Thyroid gland (tissue), 4 donors: ENCODE data around the gene POFUT2. TPM values are rescaled to one million over a fixed set of nuclear protein-coding genes. Genes with fewer than 3 reads are reported as not detected.
A peak's percentile ranks its signal among the peaks of the same experiment; 100 is the strongest.
"Not testable (repeated sequence)": the region's sequence is repeated elsewhere in the genome, so short reads cannot be mapped to it uniquely, and the experiment has no call there.

ENCODE experiments used
- DNase-seq, 2 donors: peaks; one replicate each; pipeline ENCODE4 v3.0.0-alpha.2; 2019
- H3K27ac ChIP-seq, 3 donors: fragments of 200-600 bp; sonication (generic); 1 replicate in 2 of 3; 2 replicates in 1 of 3; pipeline ENCODE4 v1.5.1; 2016 to 2019; ENCODE audit warnings: mild to moderate bottlenecking in 1 of 3, moderate library complexity in 1 of 3
- H3K27me3 ChIP-seq: fragments of 200-600 bp; sonication (generic); one replicate; pipeline ENCODE4 v1.5.1; 2019
- H3K36me3 ChIP-seq, 2 donors: fragments of 200-600 bp; sonication (generic); one replicate each; pipeline ENCODE4 v1.5.1; 2016 to 2019
- H3K4me1 ChIP-seq, 2 donors: fragments of 200-600 bp; sonication (generic); one replicate each; pipeline ENCODE4 v1.5.1; 2017 to 2019
- H3K4me3 ChIP-seq, 3 donors: fragments of 200-600 bp; sonication (generic); replicated peaks in 1 of 3; 1 replicate in 2 of 3; 2 replicates in 1 of 3; pipeline ENCODE4 v1.5.1; 2016; ENCODE audit warnings: mild to moderate bottlenecking in 1 of 3
- H3K9me3 ChIP-seq: fragments of 200-600 bp; sonication (generic); one replicate; pipeline ENCODE4 v1.5.1; 2017
- POLR2A ChIP-seq, 2 donors: fragments of 450-650 bp; IDR thresholded peaks; one replicate each; pipeline ENCODE4 v1.6.1; 2017; ENCODE audit warnings: antibody characterized with exemption in 2 of 2, mild to moderate bottlenecking in 2 of 2, moderate library complexity in 1 of 2
- WGBS, 2 donors: methylation state at CpG; one replicate each; pipeline ENCODE4 v1.1.5; 2017; 5-methylcytosine and 5-hydroxymethylcytosine counted together
- intact Hi-C: fragments of 100-400 bp; cut with DNase I; formaldehyde crosslinking; loops from one replicate; pipeline ENCODE4 v1.15.1; 2023
- total RNA-seq, 4 donors: library from RNA; depleted of rRNA; stranded (reverse); fragments of >200 nt; gene quantifications; one replicate each; pipeline ENCODE4 v1.2.3, GENCODE V29; 2016
- TF ChIP-seq, protein P1 (sequence below), 6 experiments: fragments of 200-600 bp in 3 of 6; fragments of 450-650 bp in 3 of 6; sonication (generic) in 3 of 6; IDR thresholded peaks; one replicate each; pipeline ENCODE4 v1.5.1; 2016 to 2019; ENCODE audit warnings: antibody characterized with exemption in 6 of 6, mild to moderate bottlenecking in 2 of 6, inconsistent platforms in 1 of 6, moderate library complexity in 1 of 6

Gene POFUT2
- total RNA-seq, 4 donors from 2014 or later = 20.2 to 52.2 (median 40.5) TPM

DNA sequence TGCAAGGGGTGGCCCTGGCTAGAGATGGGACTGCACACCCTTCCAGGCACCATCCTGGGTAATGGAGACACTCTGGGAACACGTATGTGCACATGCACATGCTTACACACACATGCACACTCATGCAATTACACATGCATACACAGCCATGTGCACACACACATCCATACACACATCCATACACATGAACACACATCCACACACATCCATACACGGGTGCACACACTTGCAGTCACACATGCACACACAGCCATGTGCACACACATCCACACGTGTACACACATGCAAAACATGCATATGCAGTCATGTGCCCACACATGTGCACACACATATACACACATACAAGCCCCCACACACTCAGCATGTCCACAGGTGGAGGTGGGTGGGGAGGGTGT lies 22.3 kb upstream of the POFUT2 start:
- peak in 1 of 2 donors; percentile 1 for DNase-seq

DNA sequence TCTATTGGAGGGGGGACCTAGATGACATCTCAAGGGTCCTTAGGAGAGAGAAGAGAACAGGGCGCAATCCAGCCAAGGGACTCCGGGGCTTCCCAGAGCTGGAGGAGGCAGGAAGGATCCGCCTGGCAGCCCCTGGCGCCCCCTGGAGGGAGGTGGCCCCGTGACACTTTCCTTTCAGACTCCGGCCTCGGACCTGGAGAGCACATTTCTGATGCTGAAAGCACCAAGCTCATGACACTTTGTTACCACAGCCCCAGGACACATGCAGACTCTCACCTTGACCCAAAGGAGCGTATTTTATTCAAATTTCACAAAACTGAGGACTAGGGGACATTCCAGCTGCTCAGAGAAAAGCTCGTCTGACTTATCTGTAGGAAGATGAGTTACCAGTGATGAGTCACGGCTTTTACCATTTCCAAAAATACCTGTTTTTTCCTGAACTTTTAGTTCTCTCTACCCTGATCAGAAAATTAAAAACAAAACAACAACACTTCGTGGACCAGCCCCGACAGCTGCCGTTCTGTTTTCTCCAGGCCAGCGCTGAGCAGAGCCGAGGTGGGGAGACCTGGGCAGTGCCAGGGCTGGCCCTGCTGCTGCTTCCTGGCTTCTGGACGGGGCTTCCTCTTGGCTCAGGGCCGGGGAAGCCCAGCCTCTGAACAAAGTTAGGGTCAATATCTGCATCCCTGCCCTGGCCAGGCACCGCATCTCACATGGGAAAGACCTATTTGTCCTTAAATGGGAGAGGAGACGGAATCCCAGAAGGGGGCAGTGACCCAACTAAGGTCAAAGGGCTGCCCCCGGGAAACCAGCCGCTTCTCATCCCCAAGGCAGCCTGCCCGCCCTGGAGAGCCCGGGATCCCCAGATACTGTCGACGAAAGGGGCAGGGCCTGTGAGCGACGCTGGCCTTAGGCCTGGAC lies 21.6 kb upstream of the POFUT2 start:
- H3K27me3 ChIP-seq = no peaks in the 10 kb centered on the region
- TF ChIP-seq, protein P1, sequence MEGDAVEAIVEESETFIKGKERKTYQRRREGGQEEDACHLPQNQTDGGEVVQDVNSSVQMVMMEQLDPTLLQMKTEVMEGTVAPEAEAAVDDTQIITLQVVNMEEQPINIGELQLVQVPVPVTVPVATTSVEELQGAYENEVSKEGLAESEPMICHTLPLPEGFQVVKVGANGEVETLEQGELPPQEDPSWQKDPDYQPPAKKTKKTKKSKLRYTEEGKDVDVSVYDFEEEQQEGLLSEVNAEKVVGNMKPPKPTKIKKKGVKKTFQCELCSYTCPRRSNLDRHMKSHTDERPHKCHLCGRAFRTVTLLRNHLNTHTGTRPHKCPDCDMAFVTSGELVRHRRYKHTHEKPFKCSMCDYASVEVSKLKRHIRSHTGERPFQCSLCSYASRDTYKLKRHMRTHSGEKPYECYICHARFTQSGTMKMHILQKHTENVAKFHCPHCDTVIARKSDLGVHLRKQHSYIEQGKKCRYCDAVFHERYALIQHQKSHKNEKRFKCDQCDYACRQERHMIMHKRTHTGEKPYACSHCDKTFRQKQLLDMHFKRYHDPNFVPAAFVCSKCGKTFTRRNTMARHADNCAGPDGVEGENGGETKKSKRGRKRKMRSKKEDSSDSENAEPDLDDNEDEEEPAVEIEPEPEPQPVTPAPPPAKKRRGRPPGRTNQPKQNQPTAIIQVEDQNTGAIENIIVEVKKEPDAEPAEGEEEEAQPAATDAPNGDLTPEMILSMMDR (IDR thresholded peaks at IDR 0.05) = peak in 5 of 6 experiments; percentile 9 to 50 (median 32)
- no peak for TF ChIP-seq POLR2A (IDR thresholded peaks at IDR 0.05)
- peaks cover 17 to 40% of the 10 kb centered on the region in 2 donors for H3K4me1 ChIP-seq
- peak; percentile 2 to 43 for DNase-seq
- no peak overlapping the region for H3K4me3 ChIP-seq
- H3K9me3 ChIP-seq = no peaks in the 10 kb centered on the region
- no peaks in the 10 kb centered on the region for H3K36me3 ChIP-seq
- peak overlapping the region; percentile 65 to 77 (median 73) for H3K27ac ChIP-seq
- intact Hi-C loops = no loop called here
- 73 to 74% methylated on average over 21 to 26 of the region's 27 CpGs for WGBS, 2 donors

More for the DNA sequence above, 22.3 kb upstream of the POFUT2 start:
- Histone ChIP-seq H3K4me3 (no peak overlapping the region), H3K4me1 (peaks cover 17 to 37% of the 10 kb centered on the region in 2 donors), H3K9me3 (no peaks in the 10 kb centered on the region), H3K27me3 (no peaks in the 10 kb centered on the region), H3K36me3 (no peaks in the 10 kb centered on the region), H3K27ac (peak overlapping the region in 1 of 3 donors; percentile 77)
- 84 to 93% methylated on average over 3 of the region's 3 CpGs for WGBS, 2 donors
- intact Hi-C loops = no loop called here
- no peak for TF ChIP-seq POLR2A (IDR thresholded peaks at IDR 0.05)
- TF ChIP-seq, protein P1 (IDR thresholded peaks at IDR 0.05) = no peak

DNA sequence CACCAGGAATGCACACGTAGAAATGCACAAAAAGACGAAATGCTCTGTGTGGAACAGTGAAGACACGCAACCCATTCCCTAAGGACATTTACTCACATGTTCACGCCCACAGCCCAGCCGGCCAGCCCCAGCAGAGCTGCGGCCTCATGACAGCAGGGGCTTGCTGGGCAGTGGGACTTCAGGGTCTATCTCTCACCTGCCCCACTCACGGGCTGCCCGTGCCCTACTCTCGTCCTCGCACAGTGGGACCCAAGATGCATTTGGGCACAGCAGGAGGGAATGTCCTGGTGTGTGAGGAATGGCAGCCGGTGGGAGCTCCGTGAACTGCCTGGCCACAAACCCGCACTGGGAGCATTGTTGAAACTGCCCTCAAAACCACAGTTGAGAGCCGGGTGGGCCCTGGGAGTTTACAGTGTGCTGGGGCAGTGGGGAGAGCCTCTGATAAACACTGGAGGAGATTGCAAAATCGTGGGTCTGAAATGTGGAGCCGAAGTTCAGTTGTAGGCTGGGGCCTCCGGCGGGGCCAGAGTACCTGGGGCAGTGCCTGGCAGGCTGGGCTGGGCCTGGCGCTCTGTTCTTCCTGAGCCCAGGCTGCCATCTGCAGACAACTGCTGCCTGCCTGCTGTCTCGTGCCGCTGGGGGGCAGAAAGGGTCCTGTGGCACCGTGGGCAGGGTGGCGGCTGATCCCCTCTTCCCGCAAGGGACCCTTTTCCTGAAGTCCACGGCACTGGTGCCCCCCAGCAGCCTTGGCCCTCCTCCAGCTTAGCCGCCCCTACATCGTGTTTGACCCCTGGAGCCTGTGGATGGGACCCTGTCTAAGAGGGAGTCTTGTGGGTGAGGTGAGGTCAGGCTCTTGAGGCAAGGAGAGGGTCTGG lies 20.7 kb upstream of the POFUT2 start:
- Histone ChIP-seq H3K4me1 (peaks cover 17 to 40% of the 10 kb centered on the region in 2 donors), H3K4me3 (no peak overlapping the region), H3K36me3 (no peaks in the 10 kb centered on the region), H3K9me3 (no peaks in the 10 kb centered on the region), H3K27me3 (no peaks in the 10 kb centered on the region), H3K27ac (peak overlapping the region; percentile 65 to 77 (median 73))
- WGBS, 2 donors = 74 to 75% methylated on average over 19 to 26 of the region's 27 CpGs
- TF ChIP-seq, protein P1 (IDR thresholded peaks at IDR 0.05) = peak in 1 of 6 experiments; percentile 27
- TF ChIP-seq POLR2A (IDR thresholded peaks at IDR 0.05) = no peak
- peak in 1 of 2 donors; percentile 3 for DNase-seq
- intact Hi-C loops = no loop called here

DNA sequence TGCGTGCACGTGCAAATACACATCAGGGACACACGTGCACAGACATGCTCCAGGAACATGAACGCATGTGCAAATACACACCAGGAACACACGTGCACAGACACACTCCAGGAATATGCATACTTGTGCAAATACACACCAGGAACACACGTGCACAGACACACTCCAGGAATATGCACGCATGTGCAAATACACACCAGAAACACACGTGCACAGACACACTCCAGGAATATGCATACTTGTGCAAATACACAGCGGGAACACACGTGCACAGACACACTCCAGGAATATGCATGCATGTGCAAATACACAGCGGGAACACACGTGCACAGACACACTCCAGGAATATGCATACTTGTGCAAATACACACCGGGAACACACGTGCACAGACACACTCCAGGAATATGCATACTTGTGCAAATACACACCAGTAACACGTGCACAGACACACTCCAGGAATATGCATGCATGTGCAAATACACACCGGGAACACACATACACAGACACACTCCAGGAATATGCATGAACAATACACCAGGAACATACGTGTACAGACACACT lies 20.0 kb upstream of the POFUT2 start:
- 88 to 90% methylated on average over 17 of the region's 17 CpGs for WGBS, 2 donors
- H3K4me3 ChIP-seq = not testable (repeated sequence)

More for the DNA sequence above, 20.0 kb upstream of the POFUT2 start:
- Histone ChIP-seq H3K4me1 (peaks cover 17 to 42% of the 10 kb centered on the region in 2 donors), H3K27ac (peak overlapping the region in 1 of 3 donors; percentile 75)
- H3K27me3 ChIP-seq, H3K9me3 ChIP-seq, DNase-seq, intact Hi-C loops, H3K36me3 ChIP-seq: not testable (repeated sequence)
